Measurements from ENCODE around the gene ATP8B4. TPM values are rescaled to one million over a fixed set of nuclear protein-coding genes. Genes with fewer than 3 reads are reported as not detected.

ATP8B4 gene
- total RNA-seq, 4 donors from 2014 or later: 2.7 to 6.3 (median 3.7) TPM

- intact Hi-C loops (cut with DNase I): loop anchor here (5.0 kb wide), 1 partner anchor 904 kb away; no protein-coding TSS in a partner anchor
- H3K4me3 ChIP-seq: no peak overlapping the region
- no peaks in the 10 kb centered on the region for H3K27me3 ChIP-seq
- no peak overlapping the region for H3K27ac ChIP-seq (replicated peaks in 1 of 4)
- 82% methylated on average over 3 of the region's 3 CpGs for WGBS
- no peak for DNase-seq (ENCODE audit: extremely low spot score)
- peaks cover 0 to 20% (median 15%) of the 10 kb centered on the region in 4 donors for H3K4me1 ChIP-seq
- no peaks in the 10 kb centered on the region for H3K36me3 ChIP-seq
- no peaks in the 10 kb centered on the region for H3K9me3 ChIP-seq
- TF ChIP-seq EP300 (IDR thresholded peaks at IDR 0.05): no peak
- no peak for TF ChIP-seq POLR2AphosphoS5 (IDR thresholded peaks at IDR 0.05)
- no peak for TF ChIP-seq POLR2A (IDR thresholded peaks at IDR 0.05; ENCODE audit: low read depth)
- TF ChIP-seq, protein P1, sequence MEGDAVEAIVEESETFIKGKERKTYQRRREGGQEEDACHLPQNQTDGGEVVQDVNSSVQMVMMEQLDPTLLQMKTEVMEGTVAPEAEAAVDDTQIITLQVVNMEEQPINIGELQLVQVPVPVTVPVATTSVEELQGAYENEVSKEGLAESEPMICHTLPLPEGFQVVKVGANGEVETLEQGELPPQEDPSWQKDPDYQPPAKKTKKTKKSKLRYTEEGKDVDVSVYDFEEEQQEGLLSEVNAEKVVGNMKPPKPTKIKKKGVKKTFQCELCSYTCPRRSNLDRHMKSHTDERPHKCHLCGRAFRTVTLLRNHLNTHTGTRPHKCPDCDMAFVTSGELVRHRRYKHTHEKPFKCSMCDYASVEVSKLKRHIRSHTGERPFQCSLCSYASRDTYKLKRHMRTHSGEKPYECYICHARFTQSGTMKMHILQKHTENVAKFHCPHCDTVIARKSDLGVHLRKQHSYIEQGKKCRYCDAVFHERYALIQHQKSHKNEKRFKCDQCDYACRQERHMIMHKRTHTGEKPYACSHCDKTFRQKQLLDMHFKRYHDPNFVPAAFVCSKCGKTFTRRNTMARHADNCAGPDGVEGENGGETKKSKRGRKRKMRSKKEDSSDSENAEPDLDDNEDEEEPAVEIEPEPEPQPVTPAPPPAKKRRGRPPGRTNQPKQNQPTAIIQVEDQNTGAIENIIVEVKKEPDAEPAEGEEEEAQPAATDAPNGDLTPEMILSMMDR (IDR thresholded peaks at IDR 0.05): no peak
Observed at GRCh38 chr15:50140983-50141382, 21.9 kb upstream of the ATP8B4 start.

DNA sequence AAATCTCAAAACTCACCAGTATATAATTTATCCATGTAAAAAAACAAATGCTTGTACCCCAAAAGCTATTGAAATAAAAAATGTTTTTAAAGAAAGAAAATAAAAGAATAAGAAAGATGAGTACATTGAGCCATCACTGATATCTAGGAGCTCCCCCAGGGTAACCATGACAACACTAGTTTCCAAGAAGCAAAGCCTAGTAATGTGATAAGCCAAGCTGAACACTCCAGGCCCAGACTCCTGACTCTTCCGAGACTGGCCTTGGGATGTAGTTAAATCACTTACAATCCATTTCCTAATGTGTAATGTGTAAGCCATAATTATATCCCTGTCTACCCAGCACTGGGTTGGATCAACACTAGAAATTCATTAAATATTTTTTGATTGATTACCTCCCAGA, 21.1 kb upstream of the ATP8B4 start:
- intact Hi-C loops (cut with DNase I): loop anchor here (5.0 kb wide), 1 partner anchor 903 kb away; no protein-coding TSS in a partner anchor
- DNase-seq (ENCODE audit: extremely low spot score): no peak
- Histone ChIP-seq H3K9me3 (no peaks in the 10 kb centered on the region), H3K4me3 (no peak overlapping the region), H3K27ac (replicated peaks in 1 of 4) (no peak overlapping the region), H3K36me3 (no peaks in the 10 kb centered on the region), H3K27me3 (no peaks in the 10 kb centered on the region), H3K4me1 (peaks cover 0 to 21% (median 17%) of the 10 kb centered on the region in 4 donors)
- TF ChIP-seq, protein P1 (IDR thresholded peaks at IDR 0.05): no peak
- no peak for TF ChIP-seq EP300 (IDR thresholded peaks at IDR 0.05)
- no peak for TF ChIP-seq POLR2A (IDR thresholded peaks at IDR 0.05; ENCODE audit: low read depth)
- no peak for TF ChIP-seq POLR2AphosphoS5 (IDR thresholded peaks at IDR 0.05)
- 0% methylated on average over 1 of the region's 1 CpG for WGBS

DNA sequence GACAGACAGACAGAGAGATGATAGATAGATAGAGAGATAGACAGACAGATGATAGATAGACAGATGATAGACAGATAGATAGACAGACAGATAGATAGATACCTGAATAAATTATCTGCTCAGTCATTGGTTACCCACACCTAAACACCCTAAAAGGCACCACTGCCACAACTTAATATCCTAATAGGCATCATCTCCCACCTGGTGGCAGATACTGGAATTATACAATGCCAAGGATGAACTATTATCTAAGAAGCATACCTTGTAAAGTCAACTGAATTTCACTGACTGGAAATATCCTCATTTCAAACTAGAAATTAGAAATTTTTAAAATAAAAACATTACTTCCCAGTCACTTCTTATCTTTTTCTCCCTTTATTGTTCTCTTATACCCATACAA, 19.4 kb upstream of the ATP8B4 start:
- DNase-seq (ENCODE audit: extremely low spot score): no peak
- Histone ChIP-seq H3K27me3 (no peaks in the 10 kb centered on the region), H3K4me3 (no peak overlapping the region), H3K36me3 (no peaks in the 10 kb centered on the region), H3K27ac (replicated peaks in 1 of 4) (no peak overlapping the region), H3K4me1 (peaks cover 0 to 27% (median 19%) of the 10 kb centered on the region in 4 donors), H3K9me3 (no peaks in the 10 kb centered on the region)
- no peak for TF ChIP-seq EP300 (IDR thresholded peaks at IDR 0.05)
- TF ChIP-seq POLR2A (IDR thresholded peaks at IDR 0.05; ENCODE audit: low read depth): no peak
- no peak for TF ChIP-seq POLR2AphosphoS5 (IDR thresholded peaks at IDR 0.05)
- TF ChIP-seq, protein P1 (IDR thresholded peaks at IDR 0.05): peak in 1 of 3 experiments; percentile 19
- intact Hi-C loops (cut with DNase I): loop anchor here (5.0 to 10.0 kb wide), 3 partner anchors 81 to 514 kb away; partner anchors contain the start of genes DTWD1 and FAM227B

- Histone ChIP-seq H3K27me3 (no peaks in the 10 kb centered on the region), H3K4me3 (no peak overlapping the region), H3K36me3 (no peaks in the 10 kb centered on the region), H3K27ac (replicated peaks in 1 of 4) (no peak overlapping the region), H3K4me1 (peaks cover 0 to 27% (median 19%) of the 10 kb centered on the region in 4 donors), H3K9me3 (no peaks in the 10 kb centered on the region)
- intact Hi-C loops (cut with DNase I): loop anchor here (5.0 to 10.0 kb wide), 3 partner anchors 81 to 513 kb away; partner anchors contain the start of genes DTWD1 and FAM227B
- no peak for DNase-seq (ENCODE audit: extremely low spot score)
- 97% methylated on average over 2 of the region's 2 CpGs for WGBS
- TF ChIP-seq POLR2A (IDR thresholded peaks at IDR 0.05; ENCODE audit: low read depth) (no peak), EP300 (IDR thresholded peaks at IDR 0.05) (no peak)
Observed at GRCh38 chr15:50137893-50138292, 18.9 kb upstream of the ATP8B4 start.

- no peak overlapping the region for H3K4me3 ChIP-seq
- intact Hi-C loops (cut with DNase I): loop anchor here (5.0 to 10.0 kb wide), 3 partner anchors 80 to 513 kb away; partner anchors contain the start of genes DTWD1 and FAM227B
- TF ChIP-seq EP300 (IDR thresholded peaks at IDR 0.05) (no peak), POLR2A (IDR thresholded peaks at IDR 0.05; ENCODE audit: low read depth) (no peak), POLR2AphosphoS5 (IDR thresholded peaks at IDR 0.05) (no peak)
- TF ChIP-seq, protein P1 (IDR thresholded peaks at IDR 0.05): no peak
- 84% methylated on average over 7 of the region's 7 CpGs for WGBS
- no peak for DNase-seq (ENCODE audit: extremely low spot score)
- H3K36me3 ChIP-seq: no peaks in the 10 kb centered on the region
- peaks cover 0 to 27% (median 19%) of the 10 kb centered on the region in 4 donors for H3K4me1 ChIP-seq
- H3K27me3 ChIP-seq: no peaks in the 10 kb centered on the region
- no peaks in the 10 kb centered on the region for H3K9me3 ChIP-seq
- no peak overlapping the region for H3K27ac ChIP-seq (replicated peaks in 1 of 4)
Observed at GRCh38 chr15:50137330-50137761, 18.3 kb upstream of the ATP8B4 start.

All from esophagus muscularis mucosa (tissue), 4 donors.